NOMO-1 treated with dmso at 0.1 percent for 144 hours (cell line): ENCODE results near the gene MIR17HG.
"Not testable (repeated sequence)": the region's sequence is repeated elsewhere in the genome, so short reads cannot be mapped to it uniquely, and the experiment has no call there.

Experiments
- DNase-seq: peaks from one replicate; lab custom pipeline; 2025; ENCODE audit not compliant: unreplicated experiment; lab: John Stamatoyannopoulos, UW

MIR17HG gene

DNA sequence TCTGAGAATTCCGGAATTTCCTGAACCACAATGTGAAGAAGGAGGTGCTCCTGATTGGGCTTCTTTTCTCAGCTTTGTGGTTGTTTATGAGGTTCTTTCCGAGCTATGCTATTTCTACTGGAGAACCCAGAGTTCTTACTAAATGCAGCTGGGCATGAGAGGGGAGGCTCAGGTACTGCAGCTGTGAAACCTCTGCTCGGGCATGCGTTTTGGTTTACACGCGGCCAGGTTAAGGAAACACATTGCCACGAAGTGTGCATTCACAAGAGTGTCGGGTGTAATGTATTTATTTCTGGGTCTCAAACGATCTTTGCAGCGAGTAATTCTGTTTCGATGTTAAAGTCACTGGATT is 661 bp upstream of the MIR17HG start:
- peak; percentile 76 for DNase-seq

GRCh38 chr13:91347996-91348905 is 764 bp downstream of the MIR17HG start:
- DNase-seq: peak; percentile 38

GRCh38 chr13:91348906-91349435 is 1.5 kb downstream of the MIR17HG start:
- peak; percentile 96 for DNase-seq

DNA sequence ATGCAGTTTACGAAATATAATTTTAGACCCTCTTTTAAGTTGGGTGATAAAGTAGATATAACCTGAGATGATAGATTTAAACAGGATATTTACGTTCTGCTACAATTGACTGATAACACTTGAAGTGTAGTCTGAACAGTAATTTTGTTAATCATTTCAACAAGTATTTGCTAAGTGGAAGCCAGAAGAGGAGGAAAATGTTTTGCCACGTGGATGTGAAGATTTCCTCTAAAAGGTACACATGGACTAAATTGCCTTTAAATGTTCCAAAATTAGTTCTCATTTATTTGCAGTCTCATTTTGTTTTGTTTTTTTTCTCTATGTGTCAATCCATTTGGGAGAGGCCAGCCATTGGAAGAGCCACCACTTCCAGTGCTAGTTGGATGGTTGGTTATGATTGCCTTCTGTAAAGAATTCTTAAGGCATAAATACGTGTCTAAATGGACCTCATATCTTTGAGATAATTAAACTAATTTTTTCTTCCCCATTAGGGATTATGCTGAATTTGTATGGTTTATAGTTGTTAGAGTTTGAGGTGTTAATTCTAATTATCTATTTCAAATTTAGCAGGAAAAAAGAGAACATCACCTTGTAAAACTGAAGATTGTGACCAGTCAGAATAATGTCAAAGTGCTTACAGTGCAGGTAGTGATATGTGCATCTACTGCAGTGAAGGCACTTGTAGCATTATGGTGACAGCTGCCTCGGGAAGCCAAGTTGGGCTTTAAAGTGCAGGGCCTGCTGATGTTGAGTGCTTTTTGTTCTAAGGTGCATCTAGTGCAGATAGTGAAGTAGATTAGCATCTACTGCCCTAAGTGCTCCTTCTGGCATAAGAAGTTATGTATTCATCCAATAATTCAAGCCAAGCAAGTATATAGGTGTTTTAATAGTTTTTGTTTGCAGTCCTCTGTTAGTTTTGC is 2.8 kb downstream of the MIR17HG start:
- no peak for DNase-seq

DNA sequence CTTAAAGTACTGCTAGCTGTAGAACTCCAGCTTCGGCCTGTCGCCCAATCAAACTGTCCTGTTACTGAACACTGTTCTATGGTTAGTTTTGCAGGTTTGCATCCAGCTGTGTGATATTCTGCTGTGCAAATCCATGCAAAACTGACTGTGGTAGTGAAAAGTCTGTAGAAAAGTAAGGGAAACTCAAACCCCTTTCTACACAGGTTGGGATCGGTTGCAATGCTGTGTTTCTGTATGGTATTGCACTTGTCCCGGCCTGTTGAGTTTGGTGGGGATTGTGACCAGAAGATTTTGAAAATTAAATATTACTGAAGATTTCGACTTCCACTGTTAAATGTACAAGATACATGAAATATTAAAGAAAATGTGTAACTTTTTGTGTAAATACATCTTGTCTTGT is 3.6 kb downstream of the MIR17HG start:
- DNase-seq: no peak

GRCh38 chr13:91351980-91352379 is 4.5 kb downstream of the MIR17HG start:
- no peak for DNase-seq

- DNase-seq: not testable (repeated sequence)
Observed at GRCh38 chr13:91352891-91353290, 5.4 kb downstream of the MIR17HG start.

GRCh38 chr13:91353494-91353893 is 6.0 kb downstream of the MIR17HG start:
- DNase-seq: no peak

- no peak for DNase-seq
Observed at GRCh38 chr13:91355099-91355825, 7.8 kb downstream of the MIR17HG start.

- DNase-seq: no peak
Observed at GRCh38 chr13:91355826-91356710, 8.6 kb downstream of the MIR17HG start.

DNA sequence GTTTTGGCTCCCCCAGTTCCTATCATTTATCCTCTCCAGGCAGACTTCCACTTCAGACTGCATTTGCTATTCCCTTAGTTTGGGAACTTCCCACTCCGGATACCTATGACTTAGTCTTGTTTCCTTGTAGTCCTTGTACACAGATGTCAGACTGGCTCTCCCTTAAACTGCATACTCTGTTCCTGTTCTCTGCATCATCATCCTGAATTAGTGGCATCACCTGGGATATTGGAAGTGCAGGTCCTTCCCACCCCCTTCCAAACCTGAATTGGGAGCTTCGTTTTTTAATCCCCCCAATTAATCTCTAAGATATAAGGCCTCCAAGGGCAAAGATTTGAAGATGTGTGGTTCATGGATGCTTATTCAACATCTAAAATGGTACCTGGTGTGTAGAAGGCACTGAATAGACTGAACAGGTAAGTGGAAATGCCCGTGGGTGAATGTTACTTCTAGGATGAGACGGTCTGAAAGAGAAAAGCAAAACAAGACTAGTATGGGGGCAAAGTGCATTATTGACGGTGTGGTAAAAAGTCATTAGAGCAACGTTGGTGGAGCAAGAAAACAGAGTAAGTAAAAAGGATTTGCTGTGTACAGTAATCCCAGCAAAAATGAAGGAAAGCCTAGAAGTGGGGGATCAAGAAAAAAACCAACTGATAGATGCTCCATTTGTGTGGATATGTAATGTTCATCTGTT is 9.6 kb downstream of the MIR17HG start:
- no peak for DNase-seq

DNA sequence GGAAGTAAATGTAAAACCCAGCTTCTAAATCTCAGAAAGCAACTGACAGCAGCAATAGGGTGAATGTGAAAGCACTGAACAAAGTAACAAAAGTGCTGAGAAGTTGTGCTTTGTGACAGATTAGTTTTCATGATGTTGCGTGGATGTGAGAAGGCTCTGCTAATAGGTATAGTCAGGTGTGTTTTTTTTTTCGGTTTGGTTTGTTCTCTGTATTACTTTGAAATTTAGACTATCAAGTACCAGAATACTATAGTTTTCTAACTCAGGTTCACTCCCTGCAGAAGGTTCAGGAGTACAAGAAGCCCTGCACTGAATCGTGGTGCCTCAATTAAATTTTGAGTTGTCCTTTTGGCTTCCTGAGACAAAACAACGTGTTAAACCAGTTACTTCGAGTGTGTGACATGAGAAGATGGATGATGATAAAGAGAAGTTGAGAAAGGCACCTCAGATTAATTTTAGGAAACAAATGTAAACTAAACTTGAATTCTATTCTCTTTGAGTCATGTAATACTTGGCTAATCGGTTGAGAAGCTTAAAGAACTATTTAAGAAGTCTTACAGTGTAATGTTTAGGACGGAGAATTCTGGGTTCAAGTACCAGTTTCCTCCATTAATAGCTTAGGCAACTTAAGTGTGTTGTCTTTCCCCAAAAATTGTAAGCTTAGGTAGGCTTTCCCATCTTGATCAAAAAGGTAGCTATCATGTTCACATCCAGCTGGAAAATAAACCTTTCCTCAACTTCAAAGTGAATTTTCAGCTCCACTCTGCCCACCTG is 10.3 kb downstream of the MIR17HG start:
- DNase-seq: no peak

DNA sequence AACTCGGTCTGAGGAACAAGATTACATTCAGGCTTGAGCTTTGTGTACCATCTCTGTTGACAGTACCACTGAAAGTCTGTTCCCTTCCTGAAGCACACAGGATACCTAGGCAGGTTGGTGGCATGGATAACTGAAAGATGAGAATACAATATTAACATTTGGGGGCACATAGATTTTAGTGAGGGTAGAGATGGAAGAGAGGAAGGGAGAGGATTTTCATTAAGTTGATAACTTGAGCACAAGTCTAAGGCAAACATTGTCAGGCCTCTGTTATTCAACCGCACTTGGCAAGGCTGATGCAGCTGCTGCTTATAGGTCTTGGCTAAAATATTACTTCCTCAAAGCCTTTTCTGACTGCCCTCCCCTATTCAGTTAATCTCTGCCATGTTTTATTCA is 10.9 kb downstream of the MIR17HG start:
- peak; percentile 55 for DNase-seq

- DNase-seq: no peak
Observed at GRCh38 chr13:91359111-91359510, 11.6 kb downstream of the MIR17HG start.

- no peak for DNase-seq
Observed at GRCh38 chr13:91359631-91360030, 12.1 kb downstream of the MIR17HG start.

DNA sequence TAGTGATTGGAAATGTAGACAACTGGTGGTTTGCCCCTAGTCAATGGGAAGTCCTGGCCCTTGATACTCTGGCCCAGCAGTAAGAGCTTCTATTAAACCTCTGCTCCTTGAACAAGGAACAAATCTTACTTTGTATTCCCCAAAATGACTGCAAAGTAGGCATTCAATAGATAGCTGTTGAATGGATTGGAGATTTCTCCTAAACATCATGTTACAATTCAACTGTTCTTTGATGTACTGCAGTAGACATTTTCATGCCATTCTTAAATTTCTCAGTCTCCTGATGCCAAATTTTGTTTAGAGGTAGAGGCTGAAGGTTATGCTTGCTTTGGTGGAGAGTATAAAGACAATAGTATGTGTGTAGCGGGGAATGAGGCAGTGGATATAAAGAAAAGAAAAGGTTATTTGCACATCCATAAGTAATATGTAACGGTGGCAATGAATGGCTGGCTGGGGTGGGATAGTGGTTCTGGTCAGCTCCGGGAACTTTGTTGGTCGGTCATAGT is 12.8 kb downstream of the MIR17HG start:
- DNase-seq: no peak

- DNase-seq: no peak
Observed at GRCh38 chr13:91361755-91362271, 14.3 kb downstream of the MIR17HG start.

GRCh38 chr13:91362908-91363307 is 15.4 kb downstream of the MIR17HG start:
- DNase-seq: no peak
